GM19438 (cell line): Measurements from ENCODE around the gene TEX19.

ENCODE experiments used
- ATAC-seq: cut with Tn5 transposase; IDR thresholded peaks from one replicate; pipeline ENCODE4 v1.9.1; 2021; ENCODE audit warnings: low read depth; ENCODE audit not compliant: unreplicated experiment

TEX19 gene

GRCh38 chr17:82386881-82387704 is 28.0 kb downstream of the TEX19 start:
- no peak for ATAC-seq

DNA sequence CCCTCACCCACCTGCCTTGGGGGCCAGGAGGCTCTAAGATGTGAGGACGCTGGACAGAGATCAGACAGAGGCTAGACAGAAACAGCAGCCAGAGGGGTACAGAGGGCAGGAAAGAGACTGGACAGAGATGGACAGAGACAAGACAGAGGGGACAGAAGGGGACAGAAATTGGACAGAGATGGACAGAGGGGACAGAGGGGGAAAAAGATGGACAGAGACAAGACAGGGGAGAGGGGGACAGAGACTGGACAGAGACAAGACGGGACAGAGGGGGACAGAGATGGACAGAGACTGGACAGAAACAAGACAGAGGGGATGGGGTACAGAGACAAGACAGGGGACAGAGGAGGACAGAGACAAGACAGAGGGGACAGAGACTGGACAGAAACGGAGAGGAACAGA is 28.7 kb downstream of the TEX19 start:
- no peak for ATAC-seq

- ATAC-seq: no peak
Observed at GRCh38 chr17:82388223-82388921, 29.3 kb downstream of the TEX19 start.

- ATAC-seq: no peak
Observed at GRCh38 chr17:82388922-82389283, 29.9 kb downstream of the TEX19 start.

- no peak for ATAC-seq
Observed at GRCh38 chr17:82389379-82389778, 30.3 kb downstream of the TEX19 start.

DNA sequence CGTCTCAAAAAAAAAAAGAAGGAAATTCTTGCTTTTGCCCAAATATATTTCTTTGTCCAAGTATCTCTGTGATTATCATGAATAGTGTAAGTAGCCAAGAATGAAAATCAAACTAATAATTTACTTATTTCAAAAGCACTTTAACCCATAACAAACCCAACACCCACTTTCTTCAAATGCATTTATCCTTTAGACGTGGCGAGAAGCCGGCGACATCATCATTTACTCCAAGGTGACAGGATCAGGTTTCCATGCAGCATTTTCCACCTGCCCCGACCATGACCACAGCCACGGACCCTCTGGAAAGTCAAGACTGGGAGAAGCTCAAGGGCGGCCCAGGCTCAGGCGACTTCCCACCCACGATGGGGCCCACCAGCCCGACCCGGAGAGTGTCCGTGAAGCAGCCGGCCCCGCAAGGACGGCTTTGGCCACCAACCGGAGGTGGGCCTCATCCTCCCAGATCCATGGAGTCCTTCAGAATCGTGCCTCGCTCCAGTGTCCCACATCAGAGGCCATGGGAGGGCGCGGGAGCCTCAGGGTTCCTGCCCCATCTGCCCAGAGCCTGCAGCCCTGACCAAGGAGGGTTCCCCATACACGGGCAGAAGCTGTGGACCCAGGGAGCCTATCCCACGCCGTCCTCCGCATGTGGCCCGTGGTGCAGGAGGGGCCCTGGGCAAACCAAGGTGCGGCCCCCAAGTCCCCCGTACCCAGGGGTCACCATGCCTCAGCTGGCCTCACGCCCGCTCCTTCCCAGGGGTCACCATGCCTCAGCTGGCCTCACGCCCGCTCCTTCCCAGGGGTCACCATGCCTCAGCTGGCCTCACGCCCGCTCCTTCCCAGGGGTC is 31.2 kb downstream of the TEX19 start:
- no peak for ATAC-seq

- ATAC-seq: no peak
Observed at GRCh38 chr17:82390860-82391435, 31.9 kb downstream of the TEX19 start.

- no peak for ATAC-seq
Observed at GRCh38 chr17:82391496-82392066, 32.5 kb downstream of the TEX19 start.

GRCh38 chr17:82392209-82392920 is 33.3 kb downstream of the TEX19 start:
- ATAC-seq: no peak

DNA sequence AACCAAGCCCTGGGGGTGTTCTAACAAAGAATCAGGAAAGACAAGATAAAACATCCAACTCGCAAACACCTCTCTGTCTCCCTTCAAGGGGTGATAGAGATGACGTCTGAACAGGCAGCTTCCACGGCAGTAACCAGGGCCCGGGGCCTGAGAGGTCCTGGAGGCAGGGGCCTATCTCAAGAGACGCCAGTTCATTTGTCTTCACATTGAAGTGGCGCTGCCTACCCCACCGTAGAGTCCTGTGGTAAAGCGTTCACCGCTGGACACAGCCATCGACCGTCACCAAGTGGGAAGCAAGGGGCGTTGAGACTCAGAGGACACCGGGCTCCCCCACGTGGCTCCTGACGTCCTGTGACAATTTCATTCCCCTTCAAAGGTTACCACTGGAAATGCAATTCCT is 33.9 kb downstream of the TEX19 start:
- no peak for ATAC-seq

- no peak for ATAC-seq
Observed at GRCh38 chr17:82394278-82394677, 35.2 kb downstream of the TEX19 start.

DNA sequence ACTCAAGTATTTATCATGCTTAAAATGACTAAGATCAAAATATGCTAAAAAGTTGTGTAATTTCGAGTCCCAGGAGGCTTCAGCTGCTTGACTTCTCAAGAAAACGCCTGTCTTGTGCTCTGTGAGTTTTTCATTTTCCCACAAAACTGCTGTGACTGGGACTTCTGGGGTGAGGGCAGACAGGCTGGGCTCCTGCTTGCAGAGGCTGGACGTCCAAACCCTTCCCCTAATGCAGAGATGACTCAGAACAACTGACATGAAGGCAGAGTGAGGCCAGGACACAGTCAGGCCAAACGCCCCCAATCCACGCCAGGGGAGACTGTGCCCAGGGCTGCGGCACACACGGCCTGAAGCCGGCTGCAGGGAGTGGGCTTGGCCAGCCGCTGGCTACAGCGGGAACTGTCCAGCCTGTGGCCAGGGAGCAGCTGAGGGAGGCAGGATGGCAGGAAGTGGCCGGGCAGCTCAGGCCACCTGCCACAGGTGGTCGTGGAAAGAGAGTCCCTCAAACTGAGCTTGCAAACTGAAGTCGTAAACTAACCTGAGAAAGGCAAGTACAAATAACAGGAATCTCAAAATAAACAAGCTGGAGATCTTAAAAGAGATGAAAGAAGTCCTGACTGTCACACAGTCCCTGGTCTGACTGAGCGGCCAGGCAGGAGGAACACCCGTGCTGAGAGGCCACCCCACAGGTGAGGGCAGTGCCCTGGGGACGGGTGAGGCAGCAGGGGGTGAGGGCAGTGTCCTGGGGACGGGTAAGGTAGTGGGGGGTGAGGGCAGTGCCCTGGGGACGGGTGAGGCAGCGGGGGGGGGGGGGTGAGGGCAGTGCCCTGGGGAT is 37.8 kb downstream of the TEX19 start:
- ATAC-seq: no peak

- no peak for ATAC-seq
Observed at GRCh38 chr17:82397449-82398335, 38.6 kb downstream of the TEX19 start.

GRCh38 chr17:82399041-82399441 is 40.0 kb downstream of the TEX19 start:
- ATAC-seq: no peak

GRCh38 chr17:82399601-82400101 is 40.6 kb downstream of the TEX19 start:
- no peak for ATAC-seq

- no peak for ATAC-seq
Observed at GRCh38 chr17:82400206-82400605, 41.2 kb downstream of the TEX19 start.

DNA sequence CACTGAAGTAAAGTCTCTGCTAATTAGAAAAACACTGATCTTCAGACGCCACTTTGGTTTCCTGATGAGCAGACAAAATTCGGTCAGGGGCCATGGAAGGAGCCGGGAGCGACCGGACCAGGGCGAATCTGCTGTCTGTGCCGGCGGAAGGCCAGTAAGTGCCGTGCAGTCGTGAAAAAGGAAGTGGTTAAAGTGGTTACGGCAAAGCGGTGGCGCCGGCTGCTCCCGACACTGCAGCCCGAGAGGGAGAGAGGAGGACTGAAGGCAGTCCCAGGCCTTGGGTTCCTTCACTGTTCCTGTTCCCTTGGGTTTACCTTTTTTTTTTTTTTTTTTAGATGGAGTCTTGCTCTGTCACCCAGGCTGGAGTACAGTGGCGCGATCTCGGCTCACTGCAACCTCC is 41.8 kb downstream of the TEX19 start:
- ATAC-seq: no peak

GRCh38 chr17:82402865-82403264 is 43.8 kb downstream of the TEX19 start:
- peak; percentile 89 for ATAC-seq
